Skeletal muscle cell (primary cell): ENCODE results near the gene FADS2.

Experiments used
- DNase-seq: peaks from one replicate; pipeline ENCODE4 v3.0.0-alpha.2; 2010; ENCODE audit warnings: low read depth
- H3K4me3 ChIP-seq: 2 replicates; pipeline ENCODE4 v1.5.1; 2011; ENCODE audit warnings: low read depth, mild to moderate bottlenecking, control low read depth, low read length, moderate library complexity

Gene FADS2

DNA sequence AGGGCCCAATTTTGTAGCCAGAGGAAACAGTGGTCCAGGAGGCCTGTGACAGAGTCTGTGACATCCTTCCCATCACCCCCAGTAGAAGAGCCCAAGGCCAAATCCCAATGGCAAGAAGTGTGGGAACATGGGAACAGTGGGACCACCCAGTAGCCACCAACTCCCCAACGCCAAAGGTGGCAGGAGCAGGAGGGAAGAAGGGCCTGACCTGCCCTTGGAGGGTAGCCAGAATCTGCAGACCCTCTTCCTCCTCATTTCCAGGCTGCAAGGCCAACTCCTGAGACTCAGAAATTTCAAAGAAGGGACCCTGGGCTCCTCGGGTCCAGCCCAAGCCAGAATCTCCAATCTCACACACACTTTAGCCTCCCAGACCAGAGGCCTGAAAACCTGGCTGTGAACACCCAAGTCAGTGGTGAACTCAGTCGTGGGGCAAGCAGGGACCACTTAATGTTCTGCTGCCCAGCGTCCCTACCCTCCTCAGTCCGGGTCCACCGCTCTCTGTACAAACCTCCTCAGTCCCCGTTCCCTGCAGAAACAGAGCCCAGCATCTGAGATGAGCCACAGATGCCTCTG, 83.1 kb downstream of the FADS2 start:
- no peak overlapping the region for H3K4me3 ChIP-seq

DNA sequence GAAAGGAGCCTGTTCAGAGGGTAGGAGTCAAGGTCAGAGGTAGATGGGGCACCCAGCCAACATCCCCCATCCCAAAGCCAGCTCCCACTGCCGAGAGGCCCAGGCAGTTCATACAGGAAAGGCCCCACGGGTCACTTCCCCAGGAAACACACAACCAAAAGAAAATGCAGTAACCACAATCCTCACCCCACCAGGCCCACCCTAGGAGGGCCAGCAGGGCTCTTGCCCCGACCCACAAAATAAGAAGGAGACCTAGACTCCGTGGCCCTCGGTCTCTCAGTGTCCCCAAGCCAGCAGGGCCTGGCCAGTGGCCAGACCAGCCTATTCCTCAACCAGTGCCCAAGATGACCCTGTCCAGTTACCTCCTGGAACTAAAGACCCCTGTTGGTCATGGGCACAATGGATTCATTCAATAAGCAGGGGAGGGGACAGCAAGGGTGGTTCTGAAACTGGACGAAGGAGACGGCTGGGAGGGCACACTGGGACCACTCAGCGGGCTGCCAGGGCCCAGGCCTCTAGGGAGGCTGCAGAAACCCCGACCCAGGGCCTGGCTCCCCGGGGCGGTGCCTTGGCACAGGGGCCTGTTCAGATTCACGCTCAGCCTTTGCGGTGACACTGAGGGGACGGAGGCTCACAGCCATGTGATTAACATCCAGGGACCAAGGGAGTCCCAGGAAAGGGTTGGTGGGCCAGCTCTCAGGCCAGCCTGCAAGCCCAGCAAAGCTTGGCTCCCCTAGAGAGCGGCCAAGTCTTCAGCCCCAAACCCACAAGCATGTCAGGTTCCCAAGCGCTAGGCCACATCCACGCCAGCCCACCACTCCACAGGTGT, 83.8 kb downstream of the FADS2 start:
- no peak for DNase-seq
- no peak overlapping the region for H3K4me3 ChIP-seq

More for the DNA sequence above, 83.1 kb downstream of the FADS2 start:
- no peak for DNase-seq

DNA sequence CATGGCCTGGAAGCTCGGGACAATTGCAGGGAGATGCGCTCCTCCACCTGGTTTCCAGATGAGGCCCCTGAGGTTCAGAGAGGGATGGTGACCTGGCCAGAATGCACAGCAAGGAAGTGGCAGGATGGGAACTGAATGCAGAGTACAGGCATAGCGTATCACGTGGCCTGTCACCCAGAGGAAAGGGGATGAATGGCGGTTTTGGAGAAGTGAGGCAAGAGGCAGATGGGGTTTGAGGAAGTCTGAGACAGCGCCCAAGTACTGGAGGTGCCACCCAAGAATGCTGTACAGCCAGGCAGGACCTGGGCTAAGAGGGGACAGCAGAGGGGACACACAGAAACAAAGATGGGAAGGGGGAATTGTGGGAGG, 84.4 kb downstream of the FADS2 start:
- no peak overlapping the region for H3K4me3 ChIP-seq
- no peak for DNase-seq

DNA sequence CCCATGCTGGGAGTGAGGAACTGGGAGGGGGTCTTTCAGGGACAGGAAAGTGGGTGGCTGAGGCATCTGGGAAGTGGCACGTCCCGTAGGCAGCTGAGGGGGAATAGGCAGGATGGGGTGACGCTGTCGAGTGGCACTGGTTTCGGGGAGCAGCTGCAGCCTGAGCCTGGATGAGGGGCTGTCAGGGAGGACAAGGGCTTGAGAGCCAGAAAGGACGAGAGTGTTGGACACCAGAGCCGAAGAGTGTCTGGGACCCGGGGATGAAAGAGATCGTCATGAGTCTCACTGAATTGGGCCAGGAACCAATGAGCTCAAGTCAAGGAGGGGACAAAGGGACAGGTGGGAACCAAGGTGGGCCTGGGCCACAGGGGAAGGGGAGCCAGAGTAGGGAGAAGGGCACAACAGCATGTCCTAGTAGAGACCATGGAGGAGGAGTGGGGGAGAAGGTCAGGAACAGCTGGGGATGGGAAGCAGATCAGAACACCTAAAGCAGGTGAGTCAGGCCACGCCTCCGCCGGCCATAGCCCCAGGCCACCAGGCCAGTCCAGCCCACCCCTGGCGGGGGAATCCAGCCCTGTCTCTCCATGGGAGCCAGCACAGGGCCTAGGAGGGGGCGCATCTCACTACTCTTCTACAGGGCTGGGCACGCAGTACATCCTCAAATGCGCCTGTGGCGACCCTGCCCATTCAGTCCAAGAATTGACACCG, 85.0 kb downstream of the FADS2 start:
- H3K4me3 ChIP-seq: no peak overlapping the region
- no peak for DNase-seq

DNA sequence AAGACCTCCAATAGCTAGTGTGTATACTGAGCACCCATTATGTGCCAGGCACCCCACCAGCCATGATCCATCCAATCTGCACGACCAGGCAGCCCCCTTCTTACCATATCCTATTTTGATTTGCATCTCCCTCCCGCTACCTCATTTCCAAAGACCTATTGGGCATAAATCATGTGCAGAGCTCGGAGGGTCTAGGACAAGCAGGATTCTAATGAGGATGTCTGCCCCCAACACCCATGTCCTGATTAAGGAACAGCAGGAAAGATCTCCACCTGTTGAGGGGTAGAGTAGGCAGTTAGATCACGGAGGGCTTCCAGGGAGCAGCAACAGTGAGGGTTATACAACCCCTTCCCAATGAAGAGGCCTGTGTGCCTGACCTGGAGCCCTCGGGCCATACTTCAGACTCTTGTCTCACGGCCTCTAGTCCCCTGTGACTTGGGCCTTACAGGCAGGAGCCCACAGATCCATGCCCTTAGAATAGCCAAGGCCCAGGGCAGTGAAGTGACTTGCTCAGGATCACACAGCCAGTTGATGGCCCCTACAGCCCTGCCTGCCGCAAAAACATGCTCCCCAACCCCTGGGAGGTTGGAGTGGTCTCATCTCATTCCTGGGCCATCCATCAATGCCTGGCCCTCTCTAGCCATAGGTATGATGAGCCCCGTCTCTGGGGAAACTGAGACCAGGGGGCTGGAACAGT, 85.7 kb downstream of the FADS2 start:
- DNase-seq: no peak
- H3K4me3 ChIP-seq: no peak overlapping the region

DNA sequence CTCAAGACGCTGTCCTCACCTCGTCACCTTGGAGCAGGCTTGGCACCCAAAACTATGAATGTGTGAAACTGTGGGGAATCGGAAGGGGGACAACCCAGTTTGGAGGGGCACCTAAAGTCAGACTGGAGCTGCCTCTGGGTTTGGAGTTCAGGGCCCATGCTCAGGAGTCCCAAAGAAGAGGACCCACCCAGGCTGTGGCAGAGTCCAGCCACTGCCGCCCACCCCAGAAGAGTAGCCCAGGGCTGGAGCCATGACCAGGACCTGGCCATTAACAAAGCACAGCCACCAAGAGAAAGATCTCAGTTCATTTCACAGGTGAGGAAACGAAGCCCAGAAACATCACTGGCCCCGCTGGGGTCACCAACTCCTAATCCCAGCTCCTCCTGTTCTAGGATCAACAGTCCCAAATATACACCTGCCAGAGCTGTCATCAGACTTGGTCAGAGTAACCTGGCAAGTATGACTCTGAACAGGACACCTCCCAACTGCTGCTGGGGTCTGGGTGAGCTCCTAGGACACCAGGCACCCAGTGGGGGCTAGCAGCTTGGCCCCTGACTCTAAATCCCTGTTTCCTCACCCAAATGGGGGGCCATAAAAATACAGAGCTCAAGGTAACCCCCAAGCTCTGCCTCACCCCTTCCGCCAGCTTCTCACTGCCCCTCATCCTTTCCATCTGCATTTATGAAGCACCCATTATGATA, 86.5 kb downstream of the FADS2 start:
- no peak for DNase-seq
- no peak overlapping the region for H3K4me3 ChIP-seq

DNA sequence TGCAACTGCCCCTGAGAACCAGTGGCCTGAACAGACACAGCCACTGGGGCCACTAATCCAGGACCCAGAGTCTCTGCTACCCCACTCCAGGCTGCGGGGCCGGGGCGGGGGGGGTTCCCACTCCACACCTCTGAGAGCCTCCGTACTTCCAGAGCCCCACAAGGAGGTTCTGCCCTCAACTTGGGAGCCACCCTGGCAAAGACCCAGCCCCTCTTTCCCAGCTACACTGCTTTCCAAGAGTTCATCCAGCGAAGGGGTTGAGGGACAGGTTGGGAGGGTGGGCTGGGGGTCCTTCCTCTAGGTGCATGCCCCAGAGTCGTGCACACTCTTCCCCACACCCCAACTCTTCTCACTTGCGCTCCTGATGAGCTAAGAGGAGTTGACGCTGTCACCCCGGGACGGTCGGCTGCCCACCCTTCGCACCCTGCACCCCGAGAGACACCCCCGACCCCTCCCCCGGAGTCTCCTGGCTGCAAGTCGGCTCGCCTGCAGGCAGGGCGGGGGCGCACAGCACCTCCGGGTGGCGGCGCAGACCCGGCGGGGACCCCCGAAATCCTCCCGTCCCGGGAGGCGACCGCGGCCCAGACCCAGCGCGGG, 88.7 kb downstream of the FADS2 start:
- peak overlapping the region; percentile 57 for H3K4me3 ChIP-seq
- no peak for DNase-seq
